ENCODE results near the gene ALK.

ALK gene

DNA sequence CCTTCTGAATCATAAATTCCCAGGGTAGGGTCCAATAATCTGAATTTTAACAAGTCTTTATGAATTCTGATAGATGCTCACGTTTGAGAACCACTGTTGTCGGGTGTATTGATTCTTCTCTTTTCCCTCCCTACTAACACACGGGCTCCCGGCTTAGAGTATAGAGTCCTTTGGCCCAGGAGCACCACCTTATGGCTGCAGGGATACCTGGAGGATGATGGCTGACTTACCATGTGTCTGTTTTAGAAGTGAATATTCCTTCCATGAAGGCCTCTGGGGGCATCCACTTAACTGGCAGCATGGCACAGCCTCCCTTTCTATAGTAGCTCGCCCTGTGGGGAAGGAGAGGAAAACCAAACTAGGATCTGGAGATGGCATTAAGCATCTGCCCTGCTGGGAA lies 714.4 kb downstream of the ALK start:
- H3K4me1 ChIP-seq (ENCODE audit: insufficient read depth, low read length), result no peaks in the 10 kb centered on the region
- DNase-seq (no peak), ATAC-seq (ENCODE audit: insufficient read depth, low read depth) (no peak)
- H3K9ac ChIP-seq (ENCODE audit: low read depth, low read length), result no peak overlapping the region
- no peaks in the 10 kb centered on the region for H3K9me3 ChIP-seq (ENCODE audit: insufficient read depth, low read length, severe bottlenecking)
- H3K79me2 ChIP-seq (ENCODE audit: insufficient read depth, low read length), result no peaks in the 10 kb centered on the region
- no peak overlapping the region for H3K27ac ChIP-seq (ENCODE audit: low read length)
- no peaks in the 10 kb centered on the region for H3K36me3 ChIP-seq (ENCODE audit: insufficient read depth, low read length)
- no peak overlapping the region for H3K4me2 ChIP-seq (ENCODE audit: insufficient read depth, low read length)
- peaks cover 2% of the 10 kb centered on the region for H3K27me3 ChIP-seq (ENCODE audit: insufficient read depth, low read length, poor library complexity)
- no peak overlapping the region for H2AFZ ChIP-seq (ENCODE audit: low read depth, low read length)
- no peaks in the 10 kb centered on the region for H4K20me1 ChIP-seq (ENCODE audit: insufficient read depth, low read length)
- no peak for TF ChIP-seq EZH2 (IDR thresholded peaks at IDR 0.05; ENCODE audit: borderline replicate concordance, low read depth, low read length, severe bottlenecking)
- TF ChIP-seq, protein P1, sequence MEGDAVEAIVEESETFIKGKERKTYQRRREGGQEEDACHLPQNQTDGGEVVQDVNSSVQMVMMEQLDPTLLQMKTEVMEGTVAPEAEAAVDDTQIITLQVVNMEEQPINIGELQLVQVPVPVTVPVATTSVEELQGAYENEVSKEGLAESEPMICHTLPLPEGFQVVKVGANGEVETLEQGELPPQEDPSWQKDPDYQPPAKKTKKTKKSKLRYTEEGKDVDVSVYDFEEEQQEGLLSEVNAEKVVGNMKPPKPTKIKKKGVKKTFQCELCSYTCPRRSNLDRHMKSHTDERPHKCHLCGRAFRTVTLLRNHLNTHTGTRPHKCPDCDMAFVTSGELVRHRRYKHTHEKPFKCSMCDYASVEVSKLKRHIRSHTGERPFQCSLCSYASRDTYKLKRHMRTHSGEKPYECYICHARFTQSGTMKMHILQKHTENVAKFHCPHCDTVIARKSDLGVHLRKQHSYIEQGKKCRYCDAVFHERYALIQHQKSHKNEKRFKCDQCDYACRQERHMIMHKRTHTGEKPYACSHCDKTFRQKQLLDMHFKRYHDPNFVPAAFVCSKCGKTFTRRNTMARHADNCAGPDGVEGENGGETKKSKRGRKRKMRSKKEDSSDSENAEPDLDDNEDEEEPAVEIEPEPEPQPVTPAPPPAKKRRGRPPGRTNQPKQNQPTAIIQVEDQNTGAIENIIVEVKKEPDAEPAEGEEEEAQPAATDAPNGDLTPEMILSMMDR (IDR thresholded peaks at IDR 0.05; ENCODE audit: borderline replicate concordance, extremely low read depth, low read length, poor library complexity, severe bottlenecking), result no peak
- H3K4me3 ChIP-seq (ENCODE audit: low read depth in 1 of 2, low read length in 2 of 2), result no peak overlapping the region

- no peak overlapping the region for H3K4me3 ChIP-seq (ENCODE audit: low read depth in 1 of 2, low read length in 2 of 2)
- H3K27ac ChIP-seq (ENCODE audit: low read length), result no peak overlapping the region
- H3K27me3 ChIP-seq (ENCODE audit: insufficient read depth, low read length, poor library complexity), result peaks cover 2% of the 10 kb centered on the region
- TF ChIP-seq EZH2 (IDR thresholded peaks at IDR 0.05; ENCODE audit: borderline replicate concordance, low read depth, low read length, severe bottlenecking), result no peak
- TF ChIP-seq, protein P1 (IDR thresholded peaks at IDR 0.05; ENCODE audit: borderline replicate concordance, extremely low read depth, low read length, poor library complexity, severe bottlenecking), result no peak
- no peaks in the 10 kb centered on the region for H4K20me1 ChIP-seq (ENCODE audit: insufficient read depth, low read length)
- no peaks in the 10 kb centered on the region for H3K4me1 ChIP-seq (ENCODE audit: insufficient read depth, low read length)
- H2AFZ ChIP-seq (ENCODE audit: low read depth, low read length), result no peak overlapping the region
- no peak overlapping the region for H3K9ac ChIP-seq (ENCODE audit: low read depth, low read length)
- DNase-seq, result no peak
- H3K9me3 ChIP-seq (ENCODE audit: insufficient read depth, low read length, severe bottlenecking), result no peaks in the 10 kb centered on the region
- no peaks in the 10 kb centered on the region for H3K36me3 ChIP-seq (ENCODE audit: insufficient read depth, low read length)
- H3K4me2 ChIP-seq (ENCODE audit: insufficient read depth, low read length), result no peak overlapping the region
- no peaks in the 10 kb centered on the region for H3K79me2 ChIP-seq (ENCODE audit: insufficient read depth, low read length)
- no peak for ATAC-seq (ENCODE audit: insufficient read depth, low read depth)
These were observed 718.4 kb downstream of the ALK start for GRCh38 chr2:29202819-29203495.

- TF ChIP-seq, protein P1 (IDR thresholded peaks at IDR 0.05; ENCODE audit: borderline replicate concordance, extremely low read depth, low read length, poor library complexity, severe bottlenecking), result no peak
- TF ChIP-seq EZH2 (IDR thresholded peaks at IDR 0.05; ENCODE audit: borderline replicate concordance, low read depth, low read length, severe bottlenecking), result no peak
- no peak overlapping the region for H3K9ac ChIP-seq (ENCODE audit: low read depth, low read length)
- no peaks in the 10 kb centered on the region for H4K20me1 ChIP-seq (ENCODE audit: insufficient read depth, low read length)
- H3K36me3 ChIP-seq (ENCODE audit: insufficient read depth, low read length), result no peaks in the 10 kb centered on the region
- no peaks in the 10 kb centered on the region for H3K79me2 ChIP-seq (ENCODE audit: insufficient read depth, low read length)
- peaks cover 2% of the 10 kb centered on the region for H3K27me3 ChIP-seq (ENCODE audit: insufficient read depth, low read length, poor library complexity)
- DNase-seq, result no peak
- no peak for ATAC-seq (ENCODE audit: insufficient read depth, low read depth)
- H3K4me3 ChIP-seq (ENCODE audit: low read depth in 1 of 2, low read length in 2 of 2), result no peak overlapping the region
- no peak overlapping the region for H3K27ac ChIP-seq (ENCODE audit: low read length)
- no peaks in the 10 kb centered on the region for H3K9me3 ChIP-seq (ENCODE audit: insufficient read depth, low read length, severe bottlenecking)
- no peak overlapping the region for H2AFZ ChIP-seq (ENCODE audit: low read depth, low read length)
- no peak overlapping the region for H3K4me2 ChIP-seq (ENCODE audit: insufficient read depth, low read length)
- H3K4me1 ChIP-seq (ENCODE audit: insufficient read depth, low read length), result no peaks in the 10 kb centered on the region
These were observed 719.4 kb downstream of the ALK start for GRCh38 chr2:29201979-29202378.

Data from DND-41 (cell line).